CD4-positive, alpha-beta T cell treated with Interleukin-6 for 4 hours (primary cell): ENCODE measurements around the gene TMCO2.
A peak's percentile ranks its signal among the peaks of the same experiment; 100 is the strongest.
"Not testable (repeated sequence)": the region's sequence is repeated elsewhere in the genome, so short reads cannot be mapped to it uniquely, and the experiment has no call there.

Source experiments
- DNase-seq: peaks from one replicate; pipeline ENCODE4 v3.0.0-alpha.2; 2020; ENCODE audit warnings: mixed read lengths

The TMCO2 gene

DNA sequence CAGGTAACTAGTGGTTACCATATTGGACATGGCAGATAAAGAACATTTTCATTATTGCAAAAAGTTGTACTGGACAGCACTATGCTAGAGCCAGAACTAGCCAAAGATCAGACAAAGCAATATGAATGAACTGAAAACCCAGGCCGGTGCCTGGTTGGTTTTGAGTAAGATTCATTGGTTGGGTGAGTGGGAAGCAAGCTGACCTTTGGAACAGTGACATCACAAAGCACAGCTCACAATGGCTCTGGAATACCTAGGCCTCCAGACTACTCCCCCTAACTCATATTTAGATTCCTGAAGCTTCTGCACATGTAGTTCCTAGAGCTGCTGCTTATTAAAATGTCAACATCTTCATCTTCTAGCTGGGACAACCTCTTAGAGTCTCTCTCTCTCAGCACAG is at the start of gene TMCO2:
TSS of gene TMCO2 (plus strand) at position 283 of the 400 bp plus-strand sequence. CDS start at position 340, 57 bp downstream.
- DNase-seq = no peak

DNA sequence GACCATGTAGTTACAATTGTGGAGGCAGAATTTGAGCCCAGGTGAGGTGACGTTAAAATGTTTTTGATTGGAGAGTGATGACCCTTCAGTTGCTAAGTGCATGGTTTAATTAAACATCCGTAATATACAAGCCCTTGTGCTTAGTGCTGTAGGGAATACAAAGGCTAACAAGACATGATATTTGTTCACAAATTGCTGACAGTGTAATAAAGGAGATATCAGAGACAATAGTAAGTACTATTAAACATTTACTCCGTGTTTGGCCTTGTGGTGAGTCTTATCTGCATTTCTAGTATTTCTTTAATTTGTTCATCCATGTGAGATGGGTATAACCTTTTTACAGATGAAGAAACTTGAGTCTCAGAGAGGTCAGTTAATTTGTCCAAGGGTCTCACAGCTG is 48.6 kb upstream of the TMCO2 start:
- DNase-seq = no peak

DNA sequence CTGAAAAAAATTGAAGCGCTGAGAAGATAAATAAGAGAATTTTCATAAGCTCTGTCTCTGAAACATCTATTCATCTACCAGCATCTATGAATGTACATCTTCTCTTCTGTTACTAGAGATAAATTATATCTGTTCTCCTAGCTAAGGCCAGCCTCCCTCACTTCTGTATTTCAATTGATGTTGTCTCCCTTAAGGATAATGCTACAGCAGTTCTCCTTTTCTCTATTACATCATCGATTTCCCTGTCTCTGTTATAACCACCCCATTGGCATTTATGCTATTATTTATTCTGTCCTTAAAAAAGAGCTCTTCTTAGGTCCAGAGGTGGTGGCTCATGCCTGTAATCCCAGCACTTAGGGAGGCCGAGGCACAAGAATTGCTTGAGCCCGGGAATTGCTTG is 42.9 kb upstream of the TMCO2 start:
- DNase-seq = no peak

DNA sequence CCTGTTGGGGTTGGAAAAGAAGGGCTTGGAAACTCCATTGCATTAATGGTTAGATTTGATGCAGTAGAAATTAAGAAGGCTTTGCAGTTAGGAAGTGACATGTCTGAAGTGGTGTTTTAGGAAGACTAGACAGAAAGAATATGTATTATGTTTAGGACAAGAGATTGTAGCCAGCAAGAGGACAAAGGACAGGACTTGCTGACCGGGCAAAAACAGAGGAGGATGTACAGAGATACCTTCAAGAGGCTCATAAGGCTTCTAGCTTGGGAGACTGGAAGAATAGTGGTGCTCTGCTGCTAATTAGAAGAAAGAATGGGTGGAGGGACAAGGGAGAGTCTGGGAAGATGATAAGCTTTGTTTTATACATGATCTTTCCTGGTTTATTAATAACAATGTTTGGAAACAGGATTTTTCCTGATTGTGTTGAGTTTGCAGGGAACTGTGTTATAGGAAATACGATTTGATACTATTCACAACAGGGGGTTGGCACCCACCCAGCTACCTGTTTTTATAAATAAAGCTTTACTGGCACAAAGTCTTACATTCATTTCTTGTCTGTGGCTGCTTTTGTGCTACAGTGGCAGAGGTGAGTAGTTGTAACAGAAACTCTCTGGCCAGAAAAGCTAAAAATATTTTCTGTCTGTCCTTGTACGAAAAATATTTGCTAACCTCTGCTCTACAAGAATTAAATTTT is 37.1 kb upstream of the TMCO2 start:
- DNase-seq = no peak

DNA sequence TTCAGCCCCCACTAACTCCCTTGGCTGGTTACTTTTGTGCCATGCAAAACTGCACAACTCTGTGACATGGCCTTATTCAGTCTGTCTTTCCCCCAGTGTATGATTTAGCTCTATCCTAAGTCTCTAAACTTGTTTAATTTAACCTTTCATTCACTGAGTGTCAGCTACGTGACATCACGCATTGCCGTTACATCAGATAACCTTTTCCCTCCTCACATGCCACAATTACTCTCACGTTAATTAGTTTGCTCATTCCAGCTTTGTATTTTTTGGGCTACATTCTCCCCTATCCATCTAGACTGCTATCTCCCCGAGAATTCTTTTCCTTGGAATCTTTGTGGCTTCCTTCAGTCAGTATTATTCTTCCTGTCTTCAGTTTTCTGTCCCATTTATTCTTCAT is 29.4 kb upstream of the TMCO2 start:
- DNase-seq = no peak

DNA sequence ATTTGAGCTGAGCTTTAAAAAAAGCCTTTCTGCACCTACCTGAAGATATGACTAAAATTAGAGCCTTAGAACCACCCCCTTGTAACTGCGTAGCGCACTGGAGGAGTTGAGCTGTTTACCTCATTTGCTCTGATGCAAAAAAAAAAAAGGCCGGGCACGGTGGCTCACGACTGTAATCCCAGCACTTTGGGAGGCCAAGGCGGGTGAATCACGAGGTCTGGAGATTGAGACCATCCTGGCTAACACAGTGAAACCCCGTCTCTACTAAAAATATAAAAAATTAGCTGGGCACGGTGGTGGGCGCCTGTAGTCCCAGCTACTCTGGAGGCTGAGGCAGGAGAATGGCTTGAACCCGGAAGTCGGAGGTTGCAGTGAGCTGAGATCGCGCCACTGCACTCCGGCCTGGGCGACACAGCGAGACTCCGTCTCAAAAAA is 26.2 kb upstream of the TMCO2 start:
- DNase-seq = not testable (repeated sequence)

DNA sequence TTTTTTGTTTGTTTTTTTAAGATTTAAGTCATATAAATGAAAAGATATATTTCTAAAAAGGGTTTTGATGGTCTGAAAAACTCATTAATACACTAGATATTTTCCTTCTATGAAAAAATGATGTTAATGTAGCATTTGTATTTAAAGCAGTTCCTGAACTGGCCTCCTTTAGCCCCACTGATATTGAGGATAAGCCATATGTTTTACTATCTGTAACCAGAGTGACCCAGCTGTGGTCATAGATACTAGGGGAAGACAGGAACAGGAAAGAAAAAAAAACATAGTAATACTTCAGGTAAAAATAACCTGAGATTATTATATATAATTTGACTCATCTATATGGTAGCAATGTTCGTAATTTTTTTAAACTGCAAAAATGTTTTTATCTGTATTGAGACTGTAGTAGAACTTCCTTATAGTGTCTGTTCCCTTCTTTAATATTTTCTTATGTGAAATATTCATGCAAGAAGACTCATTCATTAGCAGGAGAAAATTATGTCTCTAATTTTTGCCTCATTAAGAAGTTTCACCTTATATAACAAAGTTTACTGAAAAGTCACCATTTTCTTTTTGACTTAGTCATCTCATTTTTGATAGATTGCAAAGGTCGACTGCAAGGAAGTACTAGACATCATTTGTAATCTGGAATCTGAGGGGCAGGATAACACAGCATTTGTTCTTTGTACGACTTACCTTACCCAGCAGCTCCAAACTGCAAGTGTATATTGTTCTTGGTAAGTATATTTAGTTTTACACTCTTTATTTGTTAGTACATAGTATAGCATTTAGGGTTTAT is 25.6 kb upstream of the TMCO2 start:
- DNase-seq = no peak

DNA sequence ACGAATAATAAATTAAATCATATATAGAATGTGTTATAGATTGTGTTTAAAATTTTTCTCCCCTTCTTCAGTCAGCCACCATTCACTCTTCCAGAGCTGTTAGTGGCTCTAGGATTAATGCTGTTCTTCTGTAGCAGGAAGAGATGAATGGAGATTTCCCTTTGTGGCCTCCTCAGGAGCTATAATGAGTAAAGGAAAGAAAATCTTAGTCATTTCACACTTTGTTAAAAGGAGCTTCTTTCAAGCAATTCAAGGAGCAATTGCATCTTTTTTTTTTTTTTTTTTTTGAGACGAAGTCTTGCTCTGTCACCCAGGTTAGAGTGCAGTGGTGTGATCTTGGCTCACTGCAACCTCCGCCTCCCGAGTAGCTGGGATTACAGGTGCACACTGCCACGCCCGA is 23.7 kb upstream of the TMCO2 start:
- DNase-seq = no peak

DNA sequence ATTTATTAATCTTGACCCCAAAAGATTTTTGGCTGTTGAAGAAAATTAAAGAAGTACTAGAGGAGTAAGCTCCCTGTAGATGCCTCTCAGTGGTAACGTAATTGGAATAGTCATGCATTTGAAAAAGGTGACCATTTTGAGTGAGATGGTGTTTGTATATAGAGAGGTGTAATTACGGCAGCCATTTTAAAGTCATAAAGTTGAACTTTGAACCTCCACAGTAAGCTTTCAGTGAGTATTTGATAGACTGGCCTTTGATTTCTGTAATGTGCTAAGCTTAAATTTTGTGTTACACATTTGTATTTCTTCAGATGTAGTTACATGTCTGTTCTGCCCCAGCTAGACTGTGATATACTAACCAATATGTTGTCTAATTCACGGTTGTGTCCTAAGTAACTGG is 21.5 kb upstream of the TMCO2 start:
- no peak for DNase-seq

DNA sequence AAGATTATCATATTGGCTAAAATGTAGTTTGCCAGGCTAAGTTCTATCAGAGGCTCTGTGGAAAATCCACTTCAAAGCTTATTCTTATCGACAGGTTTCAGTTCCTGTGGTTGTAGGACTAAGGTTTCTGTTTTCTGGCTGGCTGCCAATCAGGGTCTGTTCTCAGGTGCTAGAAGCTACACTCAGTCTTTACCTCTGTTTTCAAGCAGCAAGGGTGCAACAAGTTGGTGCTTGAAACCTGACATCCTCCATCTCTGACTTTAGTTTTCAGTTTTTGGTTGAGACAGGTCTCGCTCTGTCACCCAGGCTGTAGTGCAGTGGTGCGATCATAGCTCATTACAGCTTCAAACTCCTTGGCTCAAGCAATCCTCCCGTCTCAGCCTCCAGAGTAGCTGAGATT is 15.3 kb upstream of the TMCO2 start:
- peak; percentile 68 for DNase-seq

DNA sequence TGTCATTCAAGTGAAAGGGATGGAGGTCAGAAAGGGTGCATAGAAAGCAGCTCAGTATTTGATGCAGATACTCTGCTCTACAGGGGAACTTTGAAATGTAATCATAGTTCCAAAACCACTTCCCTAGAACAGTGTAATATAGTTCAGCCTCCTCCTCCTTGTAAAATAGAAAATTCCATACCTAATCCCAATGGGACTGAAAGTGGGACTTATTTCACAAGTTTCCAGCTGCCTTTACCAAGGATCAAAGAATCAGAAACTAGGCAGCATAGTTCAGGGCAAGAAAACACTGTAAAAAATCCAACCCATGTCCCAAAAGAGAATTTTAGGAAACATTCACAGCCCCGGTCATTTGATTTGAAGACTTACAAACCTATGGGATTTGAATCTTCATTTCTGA is 8.1 kb upstream of the TMCO2 start:
- no peak for DNase-seq

DNA sequence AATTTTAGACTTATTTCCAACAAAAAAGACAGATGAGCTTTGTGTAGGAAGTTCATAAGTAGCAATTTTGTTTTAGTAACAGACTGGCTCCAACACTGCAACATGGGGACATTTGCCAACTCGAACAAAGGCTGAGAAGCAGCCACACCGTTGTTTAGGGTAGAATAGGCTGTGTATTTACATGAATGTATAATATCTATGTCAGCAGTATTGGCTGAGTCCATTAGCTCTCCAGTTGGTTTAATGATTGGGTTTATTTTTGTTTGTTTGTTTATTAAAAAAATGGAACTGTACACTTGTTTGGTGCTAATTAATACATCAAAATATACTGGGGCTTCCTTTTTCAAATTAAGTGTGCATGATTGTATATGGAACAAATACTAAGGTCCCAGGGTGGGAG is 7.3 kb upstream of the TMCO2 start:
- DNase-seq = no peak

DNA sequence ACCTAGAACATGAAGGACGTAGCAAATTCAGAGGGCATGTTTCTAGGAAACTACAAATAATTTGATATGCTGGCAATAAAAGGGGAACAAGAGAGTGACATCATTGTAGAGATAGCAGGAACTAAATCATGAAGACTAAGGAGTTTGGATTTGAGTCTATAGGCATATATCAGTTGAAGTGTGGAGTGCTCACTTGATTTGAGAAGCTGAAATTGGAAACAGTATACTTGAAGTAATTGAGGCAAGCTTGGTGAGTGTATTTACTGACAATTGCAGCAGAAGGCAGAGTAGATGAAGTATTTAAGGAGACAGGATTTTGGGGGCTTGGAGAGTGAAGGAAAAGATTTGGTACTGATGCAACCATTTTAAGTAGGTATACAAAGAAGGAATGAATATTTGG is 6.4 kb upstream of the TMCO2 start:
- no peak for DNase-seq

DNA sequence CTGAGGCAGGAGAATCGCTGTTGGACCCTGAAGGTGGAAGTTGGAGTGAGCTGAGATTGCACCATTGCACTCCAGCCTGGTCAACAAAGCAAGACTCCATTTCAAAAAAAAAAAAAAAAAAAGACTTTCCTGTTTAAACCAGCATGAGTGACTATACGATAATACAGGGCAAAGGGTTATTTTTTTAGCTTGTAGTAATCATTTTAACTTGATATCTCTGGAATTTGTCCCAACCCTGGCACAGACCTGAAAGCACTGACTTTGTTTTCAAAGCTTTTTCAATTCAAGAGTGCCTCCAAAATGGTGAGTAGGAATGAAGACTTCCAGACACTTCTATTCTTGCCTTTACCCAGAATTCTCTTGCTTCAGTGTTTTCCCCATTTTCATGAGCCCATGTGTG is 4.4 kb upstream of the TMCO2 start:
- DNase-seq = no peak

DNA sequence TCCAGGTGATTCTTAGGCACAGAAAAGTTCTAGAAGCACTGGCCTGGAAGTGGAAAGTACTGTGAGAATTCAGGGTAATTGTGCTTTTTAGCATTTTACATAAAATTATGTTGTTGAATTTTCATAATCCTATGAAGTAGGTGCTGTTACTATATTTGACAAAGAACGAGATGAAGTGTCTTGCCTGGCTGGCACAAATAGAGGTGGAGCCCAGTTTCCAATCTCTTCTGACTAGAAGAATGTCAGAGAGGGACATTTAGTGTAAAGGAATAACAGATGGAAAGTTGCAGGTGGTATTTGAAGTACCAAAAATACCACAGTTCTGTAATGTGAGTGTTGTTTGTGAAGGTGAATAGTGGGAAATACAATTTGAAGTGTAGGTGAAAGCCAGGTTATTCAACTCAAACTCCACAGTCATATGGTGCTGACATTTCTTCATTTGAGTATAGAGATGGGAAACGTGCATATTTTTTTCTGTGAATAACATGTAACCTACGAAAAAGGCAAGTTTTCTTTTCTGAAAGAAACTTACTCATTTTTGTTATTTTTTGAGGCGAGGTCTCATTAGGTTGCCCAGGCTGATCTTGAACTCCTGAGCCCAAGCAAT is 3.5 kb upstream of the TMCO2 start:
- DNase-seq = no peak

DNA sequence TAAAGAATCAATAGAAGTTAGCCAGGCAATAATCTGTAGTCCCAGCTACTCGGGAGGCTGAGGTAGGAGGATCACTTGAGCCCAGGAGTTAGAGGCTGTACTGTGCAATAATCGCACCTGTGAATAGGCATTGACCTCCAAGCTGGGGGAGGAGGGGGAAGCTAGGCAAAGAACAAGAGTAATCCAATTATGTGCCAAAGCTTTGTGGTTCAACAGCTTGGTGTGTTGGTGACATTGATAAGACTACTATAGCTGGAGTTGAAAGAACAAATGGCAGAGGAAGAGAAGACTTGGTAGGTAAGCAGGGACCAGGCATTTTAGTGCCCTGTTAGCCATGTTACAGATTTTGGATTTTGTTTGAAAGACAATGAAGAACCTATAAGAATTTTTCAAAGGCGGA is 2.1 kb upstream of the TMCO2 start:
- DNase-seq = no peak

DNA sequence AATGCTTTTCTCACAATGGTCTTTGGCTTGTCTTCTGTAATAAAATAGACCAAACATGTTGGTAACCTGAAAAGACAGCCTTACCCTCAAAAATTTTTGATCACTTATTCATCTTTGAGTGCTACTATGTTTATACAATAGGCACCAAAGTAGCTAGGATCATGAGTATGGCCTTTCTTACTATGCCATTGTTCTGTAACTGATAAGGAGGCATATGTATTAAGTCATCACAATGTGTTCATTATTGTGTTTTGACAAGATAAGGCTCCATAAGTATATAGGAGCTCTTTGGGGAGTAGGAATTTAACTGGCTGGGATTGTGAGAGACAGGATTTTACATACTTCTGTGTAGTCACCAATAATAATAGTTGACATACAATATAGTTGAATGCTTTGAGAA is 675 bp downstream of the TMCO2 start:
- no peak for DNase-seq

DNA sequence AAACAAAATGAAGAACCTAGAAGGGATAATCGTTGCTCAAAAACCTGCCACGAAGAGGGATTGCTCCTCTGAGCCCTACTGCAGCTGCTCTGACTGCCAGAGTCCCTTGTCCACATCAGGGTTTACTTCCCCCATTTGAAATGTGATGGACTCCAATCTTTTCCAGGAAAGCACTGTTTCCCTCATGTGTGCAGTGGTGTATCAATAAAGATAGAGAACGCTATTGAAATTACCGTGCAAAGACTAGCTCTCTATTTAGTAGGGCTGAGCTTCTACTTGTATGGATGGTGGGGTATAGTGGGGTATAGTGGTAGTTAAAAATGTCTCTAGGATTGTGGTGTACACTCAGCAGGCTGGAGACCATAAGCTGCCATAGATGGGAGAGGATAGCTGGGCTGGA is 3.7 kb downstream of the TMCO2 start:
- no peak for DNase-seq

DNA sequence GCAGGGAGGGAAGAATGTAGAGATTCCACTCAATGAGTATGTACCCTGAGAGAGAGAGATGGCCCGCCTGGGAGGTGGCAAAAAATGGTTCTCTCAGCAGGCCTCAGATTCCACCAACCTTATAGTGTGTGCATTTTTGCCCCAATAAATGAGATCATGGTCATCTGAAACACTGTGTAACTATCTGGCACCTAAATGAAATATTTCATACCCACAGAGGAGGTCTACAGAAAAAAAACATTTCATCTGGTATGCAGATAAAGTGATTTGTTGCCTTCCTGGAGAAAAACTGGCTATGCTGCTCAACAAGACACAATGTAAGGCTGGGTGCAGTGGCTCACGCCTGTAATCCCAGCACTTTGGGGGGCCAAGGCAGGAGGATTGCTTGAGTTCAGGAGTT is 4.9 kb downstream of the TMCO2 start:
- DNase-seq = no peak

DNA sequence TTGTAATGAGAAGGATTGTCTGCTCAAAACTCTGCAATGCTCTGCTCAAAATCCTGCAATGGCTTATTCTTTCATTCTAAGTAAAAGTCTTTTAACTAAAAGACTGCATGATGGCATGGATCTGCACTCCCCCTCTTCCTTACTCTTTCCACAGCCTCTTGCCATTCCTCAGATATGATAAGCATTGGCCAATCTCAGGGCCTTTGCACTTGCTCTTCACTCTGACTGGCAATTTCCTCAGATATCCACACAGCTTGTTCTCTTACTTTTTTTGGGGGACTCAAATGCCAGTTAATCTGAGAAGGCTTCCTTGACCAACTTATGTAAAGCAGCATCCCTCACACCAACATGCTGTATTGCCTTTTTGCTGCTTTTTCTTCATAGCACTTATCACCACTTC is 7.5 kb downstream of the TMCO2 start:
- no peak for DNase-seq

DNA sequence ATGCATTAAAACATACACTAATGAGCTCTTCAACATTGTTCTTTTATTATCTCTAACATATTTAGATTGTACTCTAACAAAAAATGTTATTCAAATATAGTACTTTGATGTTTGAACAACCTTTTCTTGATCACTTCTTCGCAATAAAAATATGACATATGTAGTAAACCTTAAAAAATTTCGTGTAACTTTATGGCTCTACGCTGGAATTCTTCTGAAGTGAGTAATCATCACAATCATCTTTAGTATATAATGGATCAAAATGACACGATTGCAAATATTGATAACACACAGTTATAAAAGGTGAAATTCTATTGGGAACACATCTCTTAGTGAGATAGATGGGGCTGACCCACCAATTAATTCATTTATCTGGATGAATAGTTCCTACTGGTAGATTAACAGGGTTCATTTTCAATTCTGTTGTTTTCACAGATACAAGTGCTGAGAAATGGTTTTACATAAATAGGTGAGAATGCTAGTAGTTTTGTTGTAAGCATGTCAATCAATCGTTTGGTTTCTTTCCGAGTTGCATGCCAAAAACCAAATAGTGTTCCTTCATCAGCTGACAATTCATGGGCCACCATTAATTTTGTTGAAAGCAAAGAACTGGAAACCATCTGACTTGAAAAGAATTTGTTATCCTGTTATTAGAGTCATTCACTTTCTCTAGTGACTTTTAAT is 8.8 kb downstream of the TMCO2 start:
- no peak for DNase-seq

DNA sequence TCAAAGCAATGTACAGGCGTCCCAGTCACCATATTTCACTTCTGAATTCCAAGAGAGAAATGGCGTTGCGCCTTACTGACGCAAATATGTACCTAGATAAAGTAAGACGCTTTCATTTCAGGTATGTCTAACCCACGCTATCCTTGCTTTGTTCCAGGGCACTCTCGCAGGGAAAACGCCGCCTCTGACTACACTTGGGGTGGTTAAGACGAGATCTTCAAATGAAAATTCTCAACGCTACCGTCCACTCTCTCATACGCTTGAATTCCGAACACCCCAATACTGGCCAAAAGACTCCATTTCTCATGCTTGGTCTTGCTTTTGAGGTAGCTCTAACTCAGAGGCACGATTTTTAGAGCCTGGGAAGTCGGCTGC is 9.6 kb downstream of the TMCO2 start:
- no peak for DNase-seq

DNA sequence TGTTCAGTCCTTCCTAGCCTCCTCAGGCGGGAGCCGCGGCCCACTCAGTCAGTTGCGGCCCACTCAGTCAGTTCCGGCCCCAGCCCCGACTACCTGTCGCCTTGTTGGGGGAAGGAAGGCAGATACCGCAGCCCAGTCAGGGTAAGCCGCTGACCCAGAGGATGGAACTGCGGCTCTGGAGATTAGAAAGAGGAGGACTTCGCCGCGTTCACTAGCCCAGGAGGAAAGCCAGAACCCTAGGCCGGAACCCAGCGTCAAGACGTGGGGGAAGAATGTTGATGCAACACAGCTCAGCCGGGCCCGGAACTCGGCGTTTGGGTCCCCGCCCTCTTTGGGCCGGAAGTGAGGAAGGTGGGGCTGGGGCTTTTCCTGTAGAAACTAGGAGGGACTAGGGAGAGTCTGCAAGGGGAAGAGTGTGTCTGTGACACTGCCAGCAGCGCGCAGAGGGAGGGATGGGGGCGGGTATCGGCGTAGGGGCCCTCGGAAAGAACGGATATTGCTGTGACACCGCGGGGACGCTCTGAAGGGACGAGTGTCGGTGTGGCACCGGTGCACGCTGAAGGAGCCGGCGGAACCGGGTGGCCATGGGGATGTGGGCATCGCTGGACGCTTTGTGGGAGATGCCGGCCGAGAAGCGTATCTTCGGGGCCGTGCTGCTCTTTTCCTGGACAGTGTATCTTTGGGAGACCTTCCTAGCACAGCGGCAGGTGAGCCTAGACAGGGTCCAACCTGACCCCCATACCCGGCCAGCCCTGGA is 10.1 kb downstream of the TMCO2 start, which contains the start of gene ZMPSTE24:
TSS of gene ZMPSTE24 (plus strand) at position 549 of the 757 bp plus-strand sequence. CDS start at position 585, 36 bp downstream.
- peak; percentile 95 for DNase-seq
